GM10248 (cell line): ENCODE results near the gene ZNF831.

Experiments
- CTCF ChIA-PET: fragments of 300-600 bp; sonication (Branson Sonifier 250); formaldehyde crosslinking; extraction: SDS; loops from one replicate; lab custom pipeline; 2021; ENCODE audit warnings: antibody characterized with exemption; lab: Yijun Ruan, JAX
- POLR2A ChIA-PET: fragments of 350-650 bp; sonication (Branson Sonifier 250); formaldehyde crosslinking; extraction: SDS; loops from one replicate; lab custom pipeline; 2020; ENCODE audit warnings: antibody characterized with exemption; lab: Yijun Ruan, JAX
- DNase-seq: peaks from one replicate; pipeline ENCODE4 v3.0.0; 2012; ENCODE audit errors: extremely low spot score
- CTCF ChIP-seq: IDR thresholded peaks from 2 replicates; pipeline ENCODE4 v1.5.1; 2012; ENCODE audit warnings: mild to moderate bottlenecking, low read depth; ENCODE audit errors: extremely low read depth, missing control alignments, control extremely low read depth

ZNF831 gene

GRCh38 chr20:59153832-59154231, 9.8 kb upstream of the ZNF831 start:
- CTCF ChIA-PET, result interaction anchor here (1.2 kb wide), 1 partner anchor 66 kb away, joined by 3 read pairs; no protein-coding TSS in a partner anchor
- POLR2A ChIA-PET, result no interaction called here
- no peak for TF ChIP-seq CTCF
- no peak for DNase-seq

- ChIA-PET CTCF (interaction anchor here (1.1 to 1.6 kb wide), 3 partner anchors 12 to 67 kb away, joined by 3 read pairs; no protein-coding TSS in a partner anchor), POLR2A (no interaction called here)
- no peak for TF ChIP-seq CTCF
- no peak for DNase-seq
Measured at GRCh38 chr20:59154317-59155013, 9.2 kb upstream of the ZNF831 start.

- ChIA-PET POLR2A (no interaction called here), CTCF (no interaction called here)
- no peak for TF ChIP-seq CTCF
- DNase-seq, result no peak
Measured at GRCh38 chr20:59157064-59157463, 6.6 kb upstream of the ZNF831 start.

GRCh38 chr20:59157531-59157930, 6.1 kb upstream of the ZNF831 start:
- no peak for DNase-seq
- CTCF ChIA-PET, result no interaction called here
- POLR2A ChIA-PET, result no interaction called here
- TF ChIP-seq CTCF, result no peak

- no peak for DNase-seq
- POLR2A ChIA-PET, result no interaction called here
- TF ChIP-seq CTCF, result no peak
- CTCF ChIA-PET, result no interaction called here
Measured at GRCh38 chr20:59157961-59158541, 5.6 kb upstream of the ZNF831 start.

- DNase-seq, result no peak
- no peak for TF ChIP-seq CTCF
- ChIA-PET POLR2A (no interaction called here), CTCF (interaction anchor here (1.2 kb wide), 1 partner anchor 12 kb away, joined by 3 read pairs; no protein-coding TSS in a partner anchor)
Measured at GRCh38 chr20:59158673-59159072, 4.9 kb upstream of the ZNF831 start.
